IPS-11a (cell line): ENCODE results near the gene PLA1A.

Experiments used
- H3K4me3 ChIP-seq: one replicate; pipeline ENCODE4 v1.5.1; 2013; ENCODE audit warnings: low read depth, low read length, control low read depth

Gene PLA1A

GRCh38 chr3:119608405-119609000 lies 10.8 kb downstream of the PLA1A start:
- H3K4me3 ChIP-seq: no peak overlapping the region

DNA sequence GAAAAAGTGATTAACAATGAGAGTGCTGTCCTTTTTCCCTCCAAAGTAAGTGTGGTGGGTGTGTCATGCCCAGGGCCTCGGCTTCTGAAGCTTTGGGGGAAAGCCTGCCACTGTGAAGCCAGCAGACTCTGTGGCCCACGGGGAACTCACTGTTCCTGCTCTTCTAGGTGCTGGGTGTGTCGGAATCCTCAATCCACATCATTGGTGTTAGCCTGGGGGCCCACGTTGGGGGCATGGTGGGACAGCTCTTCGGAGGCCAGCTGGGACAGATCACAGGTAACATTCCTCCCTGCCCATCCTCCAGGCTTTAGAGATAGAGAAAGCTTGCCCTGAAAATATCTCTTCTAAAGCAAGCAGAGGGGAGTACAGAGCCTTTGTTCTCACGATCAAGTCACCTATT lies 11.6 kb downstream of the PLA1A start:
- H3K4me3 ChIP-seq: no peak overlapping the region

GRCh38 chr3:119611664-119612063 lies 14.0 kb downstream of the PLA1A start:
- no peak overlapping the region for H3K4me3 ChIP-seq

GRCh38 chr3:119613201-119613600 lies 15.5 kb downstream of the PLA1A start:
- no peak overlapping the region for H3K4me3 ChIP-seq

DNA sequence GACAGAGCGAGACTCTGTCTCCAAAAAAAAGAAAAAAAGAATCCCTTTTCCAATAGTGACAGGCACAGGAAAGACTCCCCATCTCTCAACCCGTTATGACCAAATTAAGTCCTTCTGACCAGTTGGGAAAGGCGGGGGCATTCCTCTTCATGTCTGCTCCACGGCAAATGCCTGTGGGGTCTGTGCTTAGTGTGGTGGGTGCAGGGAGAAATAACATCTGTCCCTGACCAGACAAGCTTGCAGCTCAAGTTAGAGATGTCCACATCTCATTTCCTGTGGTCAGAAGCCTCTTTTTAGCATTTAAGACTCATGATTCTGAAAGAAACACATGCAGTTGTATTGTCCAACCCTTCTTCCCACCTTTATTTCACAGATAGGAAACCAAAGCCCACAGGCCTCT lies 16.2 kb downstream of the PLA1A start:
- no peak overlapping the region for H3K4me3 ChIP-seq

GRCh38 chr3:119616056-119616455 lies 18.4 kb downstream of the PLA1A start:
- H3K4me3 ChIP-seq: no peak overlapping the region

DNA sequence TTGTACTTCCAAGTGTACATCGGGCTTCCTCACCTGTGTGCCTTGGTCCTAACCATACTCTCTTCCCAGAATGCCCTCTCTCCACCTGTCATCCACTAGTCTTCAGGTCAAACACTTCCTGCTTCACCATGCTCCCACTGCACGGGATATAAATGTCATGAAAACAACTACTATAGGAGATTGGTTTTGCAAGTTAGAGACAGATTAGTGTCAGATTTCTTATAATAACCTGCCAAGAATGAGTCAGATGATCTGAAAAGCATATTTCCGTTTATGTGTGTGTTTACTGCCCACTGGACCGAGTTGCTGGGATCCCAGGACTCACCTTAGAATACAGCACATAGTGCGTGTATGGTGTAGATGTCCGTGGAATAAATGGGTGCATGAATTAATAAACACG lies 21.4 kb downstream of the PLA1A start:
- no peak overlapping the region for H3K4me3 ChIP-seq

- H3K4me3 ChIP-seq: no peak overlapping the region
Measured at GRCh38 chr3:119620899-119621298, 23.2 kb downstream of the PLA1A start.

- no peak overlapping the region for H3K4me3 ChIP-seq
Measured at GRCh38 chr3:119624002-119624720, 26.5 kb downstream of the PLA1A start.

DNA sequence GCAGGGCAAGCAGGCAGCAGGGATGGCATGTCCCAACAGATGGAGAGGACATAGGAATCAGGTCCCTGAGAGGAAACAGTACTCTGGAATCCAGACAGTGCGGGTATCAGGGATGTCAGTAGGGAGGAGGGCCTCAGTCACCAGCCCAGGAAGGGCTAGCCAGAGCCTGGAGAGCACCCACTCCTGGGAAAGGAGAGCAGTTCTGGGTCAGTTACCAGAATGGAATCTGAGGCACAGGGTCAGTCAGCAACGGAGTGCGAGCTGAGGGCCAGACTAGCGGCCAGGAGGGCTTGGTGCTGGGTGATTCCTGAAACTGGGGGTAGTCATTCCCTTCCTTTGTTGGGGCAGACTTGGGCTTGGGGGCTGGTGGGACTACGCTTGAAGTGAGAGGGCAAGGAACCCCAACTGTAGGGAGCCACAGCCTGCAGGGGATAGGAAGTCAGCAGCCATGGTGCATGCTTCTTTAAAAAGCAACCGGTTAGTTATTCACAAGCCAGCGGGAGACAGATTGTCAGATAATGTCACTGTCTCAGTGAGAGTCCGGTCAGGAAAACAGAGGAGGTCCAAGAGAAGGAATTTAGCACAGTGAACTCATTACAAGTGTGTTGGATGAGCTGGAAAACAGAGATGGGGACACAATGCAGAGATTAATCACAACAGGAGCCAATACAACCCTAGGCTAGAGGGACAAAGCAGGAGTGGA lies 27.9 kb downstream of the PLA1A start:
- no peak overlapping the region for H3K4me3 ChIP-seq

- no peak overlapping the region for H3K4me3 ChIP-seq
Measured at GRCh38 chr3:119626196-119626595, 28.5 kb downstream of the PLA1A start.

- H3K4me3 ChIP-seq: no peak overlapping the region
Measured at GRCh38 chr3:119627461-119627860, 29.8 kb downstream of the PLA1A start.

DNA sequence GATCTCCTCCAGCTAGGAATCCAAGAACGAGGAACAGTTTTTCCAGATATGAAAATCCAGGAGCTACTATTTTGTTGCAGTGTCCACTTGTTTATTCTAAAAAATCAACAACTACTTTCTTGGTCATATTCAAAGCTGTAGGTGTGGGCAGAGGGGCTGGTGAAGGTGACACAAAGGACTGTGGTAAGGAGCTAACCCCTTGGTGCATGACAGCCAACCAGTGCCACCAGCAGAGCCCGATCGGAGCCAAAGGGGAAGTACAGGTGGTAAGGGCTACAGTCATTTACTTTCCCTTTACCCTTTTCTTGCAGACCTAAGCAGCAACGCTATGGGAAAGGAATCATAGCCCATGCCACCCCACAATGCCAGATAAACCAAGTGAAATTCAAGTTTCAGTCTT lies 30.7 kb downstream of the PLA1A start:
- no peak overlapping the region for H3K4me3 ChIP-seq

DNA sequence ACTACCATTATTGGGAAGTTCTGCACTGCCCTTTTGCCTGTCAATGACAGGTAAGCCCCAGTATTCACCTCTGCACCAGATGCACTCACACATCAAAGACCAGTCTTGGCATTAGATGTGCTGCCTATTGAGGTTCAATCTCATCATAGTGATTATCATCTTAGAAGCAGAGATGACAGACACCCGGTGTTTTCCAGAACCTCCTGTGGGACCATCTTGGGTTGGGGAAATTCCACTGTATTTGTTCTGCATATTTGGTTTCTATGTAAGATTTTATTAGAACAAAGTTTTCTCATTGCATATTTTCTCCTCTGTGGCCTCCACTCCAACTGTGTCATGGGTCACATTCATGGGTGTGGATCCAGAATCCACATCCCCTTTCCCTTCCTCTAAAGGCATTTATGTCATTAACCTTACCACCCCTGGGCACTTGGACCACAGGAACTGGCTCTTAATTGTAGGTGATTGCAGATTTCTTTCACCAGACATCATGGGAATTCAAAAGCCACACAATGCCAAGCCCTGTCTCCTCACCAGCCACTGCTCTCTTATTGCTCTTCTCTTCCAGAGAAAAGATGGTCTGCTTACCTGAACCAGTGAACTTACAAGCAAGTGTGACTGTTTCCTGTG lies 31.2 kb downstream of the PLA1A start:
- H3K4me3 ChIP-seq: no peak overlapping the region

GRCh38 chr3:119630128-119630879 lies 32.6 kb downstream of the PLA1A start:
- no peak overlapping the region for H3K4me3 ChIP-seq

- H3K4me3 ChIP-seq: no peak overlapping the region
Measured at GRCh38 chr3:119630880-119631329, 33.2 kb downstream of the PLA1A start.

- no peak overlapping the region for H3K4me3 ChIP-seq
Measured at GRCh38 chr3:119631516-119631915, 33.8 kb downstream of the PLA1A start.

DNA sequence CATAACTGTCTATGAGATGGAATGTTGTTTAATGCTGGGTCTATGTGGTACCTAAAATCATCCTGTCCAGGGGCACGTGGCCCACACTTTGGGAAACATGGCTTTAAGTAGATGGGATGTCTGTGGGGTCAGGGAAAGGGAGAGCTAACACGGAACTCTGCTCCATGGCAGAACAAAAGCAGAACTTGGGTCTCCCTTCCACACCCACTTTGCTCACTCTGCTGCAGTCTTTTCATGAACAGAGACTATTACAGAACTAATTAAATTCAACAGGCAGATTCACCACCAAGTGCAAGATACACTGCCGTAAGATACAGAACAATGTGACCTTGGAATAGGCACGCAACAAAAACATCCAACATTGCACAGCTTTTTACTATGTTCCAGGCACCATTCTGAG lies 34.5 kb downstream of the PLA1A start:
- H3K4me3 ChIP-seq: no peak overlapping the region

GRCh38 chr3:119632829-119633228 lies 35.1 kb downstream of the PLA1A start:
- H3K4me3 ChIP-seq: no peak overlapping the region

GRCh38 chr3:119635719-119636118 lies 38.0 kb downstream of the PLA1A start:
- no peak overlapping the region for H3K4me3 ChIP-seq

DNA sequence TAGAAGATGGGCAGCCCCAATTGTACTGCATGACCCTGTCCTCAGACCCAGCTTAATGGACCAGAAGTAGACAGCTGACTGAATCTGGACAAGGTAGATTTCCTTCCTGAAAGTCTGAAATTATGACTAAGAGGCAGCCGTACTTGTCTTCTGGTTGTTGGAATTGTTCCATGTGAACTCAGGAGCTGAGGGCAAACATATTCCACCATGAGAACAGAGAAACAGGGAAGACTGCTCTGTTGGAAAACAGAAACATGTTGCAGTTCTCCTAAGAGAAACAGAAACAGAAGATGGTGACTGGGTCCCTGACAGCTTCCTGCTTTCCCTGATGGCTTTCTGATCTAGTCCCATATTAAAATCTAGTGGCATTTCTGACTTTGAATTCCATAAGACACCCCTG lies 38.6 kb downstream of the PLA1A start:
- H3K4me3 ChIP-seq: no peak overlapping the region
